ENCODE measurements around the gene RHOB. TPM values are rescaled to one million over a fixed set of nuclear protein-coding genes. Genes with fewer than 3 reads are reported as not detected.

Gene RHOB
- total and polyA plus RNA-seq, 2 of the 13 experiments (the other 11 are each of a cell fraction or from before 2014, with no cell fraction given), result 192 to 268 TPM

GRCh38 chr2:20446917-20447436 is at the start of gene RHOB (continued):
- peak; percentile 95 for TF ChIP-seq ZMAT3 (CRISPR knock-in tag; conservative IDR thresholded peaks at IDR 0.05)
- TF ChIP-seq KAT7 (CRISPR knock-in tag; IDR thresholded peaks at IDR 0.05; ENCODE audit: borderline replicate concordance), result peak; percentile 92; the same call in 1 of the 2 replicates
- TF ChIP-seq ZNF496 (CRISPR knock-in tag; IDR thresholded peaks at IDR 0.05; ENCODE audit: insufficient replicate concordance), result no peak
- TF ChIP-seq NR3C1 (CRISPR knock-in tag; IDR thresholded peaks at IDR 0.05), result no peak
- TF ChIP-seq GRHL1 (CRISPR knock-in tag; conservative IDR thresholded peaks at IDR 0.05), result no peak
- TF ChIP-seq HOMEZ (CRISPR knock-in tag; IDR thresholded peaks at IDR 0.05; ENCODE audit: low read depth), result no peak
- TF ChIP-seq ZNF747 (CRISPR knock-in tag; IDR thresholded peaks at IDR 0.05; ENCODE audit: borderline replicate concordance), result peak; percentile 57; the same call in 1 of the 2 replicates
- peak; percentile 58 for TF ChIP-seq YY1 (IDR thresholded peaks at IDR 0.05; ENCODE audit: insufficient read depth, insufficient replicate concordance, low read depth, low read length)
- peak; percentile 75; the same call in 1 of the 2 replicates for TF ChIP-seq ZNF34 (CRISPR knock-in tag; IDR thresholded peaks at IDR 0.05; ENCODE audit: borderline replicate concordance)
- peak; percentile 91 for TF ChIP-seq PBX3 (CRISPR knock-in tag; IDR thresholded peaks at IDR 0.05; ENCODE audit: borderline replicate concordance)
- TF ChIP-seq GPN1 (CRISPR knock-in tag; IDR thresholded peaks at IDR 0.05; ENCODE audit: borderline replicate concordance), result no peak
- no peak; the same call in 1 of the 2 replicates for TF ChIP-seq ZNF878 (CRISPR knock-in tag; IDR thresholded peaks at IDR 0.05)
- TF ChIP-seq IRF1 (CRISPR knock-in tag; IDR thresholded peaks at IDR 0.05; ENCODE audit: low read depth), result no peak
- TF ChIP-seq HMGXB4 (CRISPR knock-in tag; IDR thresholded peaks at IDR 0.05; ENCODE audit: borderline replicate concordance in 1 of 2, low read depth in 1 of 2), result peak; percentile 59 to 94
- TF ChIP-seq GATAD2A (CRISPR knock-in tag; IDR thresholded peaks at IDR 0.05), result peak; percentile 55; the same call in 1 of the 2 replicates
- no peak for TF ChIP-seq NFE2L2 (IDR thresholded peaks at IDR 0.05; ENCODE audit: low read length)
